Testis (tissue), 3 donors: Measurements from ENCODE around the gene SMIM24. TPM values are rescaled to one million over a fixed set of nuclear protein-coding genes. Genes with fewer than 3 reads are reported as not detected.

Experiments
- DNase-seq: peaks from one replicate; pipeline ENCODE4 v3.0.0-alpha.2; 2019
- H3K27ac ChIP-seq, 2 donors: fragments of 200-600 bp; sonication (generic); one replicate each; pipeline ENCODE4 v1.5.1; 2019
- H3K27me3 ChIP-seq: fragments of 200-600 bp; sonication (generic); one replicate; pipeline ENCODE4 v1.5.1; 2019
- H3K36me3 ChIP-seq: fragments of 200-600 bp; sonication (generic); one replicate; pipeline ENCODE4 v1.5.1; 2017; ENCODE audit warnings: low read depth; ENCODE audit errors: missing control alignments
- H3K4me1 ChIP-seq: fragments of 200-600 bp; sonication (generic); one replicate; pipeline ENCODE4 v1.5.1; 2019
- H3K4me3 ChIP-seq, 2 donors: fragments of 200-600 bp; sonication (generic); one replicate each; pipeline ENCODE4 v1.5.1; 2017 to 2019
- H3K9me3 ChIP-seq: fragments of 200-600 bp; sonication (generic); one replicate; pipeline ENCODE4 v1.5.1; 2017
- POLR2A ChIP-seq: fragments of 450-650 bp; IDR thresholded peaks from one replicate; pipeline ENCODE4 v1.6.1; 2017; ENCODE audit warnings: antibody characterized with exemption, mild to moderate bottlenecking, moderate library complexity
- WGBS, 2 donors: methylation state at CpG; one replicate each; pipeline ENCODE4 v1.1.5; 2018; 5-methylcytosine and 5-hydroxymethylcytosine counted together
- intact Hi-C: fragments of 100-400 bp; cut with DNase I; formaldehyde crosslinking; loops from one replicate; pipeline ENCODE4 v1.15.1; 2023; ENCODE audit warnings: low total_unique reads
- polyA plus RNA-seq: library from polyadenylated mRNA; stranded (reverse); fragments of 350-450 nt; fragmentation: Illumina TruSeq; extraction: RNeasy Lipid Tissue Mini Kit (QIAGEN cat#74804); gene quantifications from one replicate; pipeline ENCODE4 v1.2.3, GENCODE V29; 2014; ENCODE audit warnings: low read depth, low replicate concordance; ENCODE audit not compliant: insufficient read depth
- total RNA-seq, 2 donors: library from RNA; depleted of rRNA; stranded (reverse); fragments of >200 nt; gene quantifications; one replicate each; pipeline ENCODE4 v1.2.3, GENCODE V29; 2016
- TF ChIP-seq, protein P1 (sequence below), 3 experiments: fragments of 450-650 bp in 2 of 3; fragments of 200-600 bp in 1 of 3; sonication (generic) in 1 of 3; IDR thresholded peaks; one replicate each; pipeline ENCODE4 v1.5.1; 2016 to 2019; ENCODE audit warnings: antibody characterized with exemption in 3 of 3, mild to moderate bottlenecking in 2 of 3, moderate library complexity in 1 of 3

The SMIM24 gene
- total and polyA plus RNA-seq, 3 donors from 2014 or later: 1.3 to 10.1 (median 3.1) TPM

DNA sequence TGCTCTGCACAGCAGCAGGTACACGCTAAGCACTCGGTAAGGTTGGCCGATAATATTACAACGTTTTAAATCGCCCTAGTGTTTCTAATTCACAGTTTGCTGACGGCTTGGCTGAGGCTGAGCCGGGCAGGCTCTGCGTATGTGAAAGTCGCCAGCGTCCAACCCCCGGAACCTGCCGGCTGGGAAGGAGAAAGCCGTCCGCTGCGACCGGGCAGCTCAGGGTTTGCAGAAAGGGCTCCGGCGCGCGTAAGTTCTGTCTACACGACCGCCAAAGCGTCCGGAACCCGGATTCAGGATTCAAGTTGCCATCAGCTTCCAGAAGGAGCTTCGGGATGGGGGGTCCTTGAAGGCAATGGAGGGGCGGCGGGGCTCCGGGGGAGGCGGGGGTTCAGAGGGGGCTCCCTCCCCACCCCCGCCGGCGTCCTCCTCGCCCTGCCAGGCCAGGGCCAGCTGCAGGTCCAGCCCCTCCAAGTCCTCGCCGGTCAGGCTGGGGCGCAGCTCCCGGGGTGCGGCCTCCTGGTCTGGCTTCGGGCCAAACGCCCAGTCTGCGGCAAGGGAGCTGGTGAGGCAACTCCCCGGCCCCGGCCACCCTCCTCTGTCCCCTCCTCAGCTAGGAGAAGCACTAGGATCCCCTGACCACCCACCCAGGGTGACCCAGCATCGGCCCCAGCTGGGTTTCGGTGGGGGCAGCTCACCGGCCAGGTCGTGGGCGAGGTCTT lies 2.3 kb upstream of the SMIM24 start:
- Histone ChIP-seq H3K4me3 (no peak overlapping the region), H3K27ac (no peak overlapping the region), H3K27me3 (no peaks in the 10 kb centered on the region), H3K4me1 (no peaks in the 10 kb centered on the region), H3K36me3 (no peaks in the 10 kb centered on the region), H3K9me3 (no peaks in the 10 kb centered on the region)
- intact Hi-C loops: no loop called here
- WGBS, 2 donors: 50 to 60% methylated on average over 30 to 48 of the region's 49 CpGs
- no peak for DNase-seq
- TF ChIP-seq, protein P1, sequence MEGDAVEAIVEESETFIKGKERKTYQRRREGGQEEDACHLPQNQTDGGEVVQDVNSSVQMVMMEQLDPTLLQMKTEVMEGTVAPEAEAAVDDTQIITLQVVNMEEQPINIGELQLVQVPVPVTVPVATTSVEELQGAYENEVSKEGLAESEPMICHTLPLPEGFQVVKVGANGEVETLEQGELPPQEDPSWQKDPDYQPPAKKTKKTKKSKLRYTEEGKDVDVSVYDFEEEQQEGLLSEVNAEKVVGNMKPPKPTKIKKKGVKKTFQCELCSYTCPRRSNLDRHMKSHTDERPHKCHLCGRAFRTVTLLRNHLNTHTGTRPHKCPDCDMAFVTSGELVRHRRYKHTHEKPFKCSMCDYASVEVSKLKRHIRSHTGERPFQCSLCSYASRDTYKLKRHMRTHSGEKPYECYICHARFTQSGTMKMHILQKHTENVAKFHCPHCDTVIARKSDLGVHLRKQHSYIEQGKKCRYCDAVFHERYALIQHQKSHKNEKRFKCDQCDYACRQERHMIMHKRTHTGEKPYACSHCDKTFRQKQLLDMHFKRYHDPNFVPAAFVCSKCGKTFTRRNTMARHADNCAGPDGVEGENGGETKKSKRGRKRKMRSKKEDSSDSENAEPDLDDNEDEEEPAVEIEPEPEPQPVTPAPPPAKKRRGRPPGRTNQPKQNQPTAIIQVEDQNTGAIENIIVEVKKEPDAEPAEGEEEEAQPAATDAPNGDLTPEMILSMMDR (IDR thresholded peaks at IDR 0.05): no peak
- TF ChIP-seq POLR2A: no peak

DNA sequence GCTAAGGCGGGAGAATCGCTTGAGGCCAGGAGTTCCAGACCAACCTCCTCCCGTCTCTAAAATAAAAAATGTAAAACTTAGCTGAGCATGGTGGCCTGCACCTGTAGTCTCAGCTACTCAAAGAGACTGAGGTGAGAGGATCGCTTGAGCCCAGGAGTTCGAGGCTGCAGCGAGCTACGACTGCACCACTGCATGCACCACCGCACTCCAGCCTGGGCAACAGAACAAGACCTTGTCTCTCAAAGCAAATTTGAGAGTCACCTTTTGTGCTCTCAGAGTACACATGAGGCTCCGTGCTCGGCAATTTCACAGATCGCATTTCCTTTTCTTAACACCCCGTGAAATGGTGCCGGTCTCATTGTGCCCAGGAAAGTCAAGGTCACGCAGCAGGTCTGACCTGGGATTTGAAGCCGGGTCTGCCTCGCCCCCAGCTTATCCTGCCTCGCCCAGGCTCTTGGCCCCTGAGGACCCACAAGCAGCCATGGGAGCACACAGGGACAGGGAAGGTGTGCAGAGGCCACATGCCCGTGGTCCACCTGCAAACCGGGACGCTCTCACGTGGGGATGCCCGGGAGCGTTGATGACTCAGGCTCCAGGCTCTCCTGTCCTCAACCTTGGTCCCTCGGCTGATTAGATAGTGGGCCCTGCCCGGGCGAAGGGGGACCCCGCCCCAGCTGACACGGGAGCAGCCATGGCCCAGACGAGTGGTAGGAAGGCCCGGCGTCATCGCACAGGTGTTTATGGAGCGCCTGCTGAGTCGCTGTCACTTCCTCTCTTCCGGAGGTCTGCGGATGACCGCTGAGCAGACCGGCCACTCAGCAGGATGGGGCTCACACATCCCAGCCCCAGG lies 1.1 kb upstream of the SMIM24 start:
- TF ChIP-seq, protein P1 (IDR thresholded peaks at IDR 0.05): no peak
- 56 to 58% methylated on average over 37 to 38 of the region's 38 CpGs for WGBS, 2 donors
- DNase-seq: no peak
- no peak overlapping the region for H3K27ac ChIP-seq
- H3K4me3 ChIP-seq: no peak overlapping the region
- H3K4me1 ChIP-seq: no peaks in the 10 kb centered on the region
- H3K36me3 ChIP-seq: no peaks in the 10 kb centered on the region
- H3K9me3 ChIP-seq: no peaks in the 10 kb centered on the region
- intact Hi-C loops: no loop called here
- no peaks in the 10 kb centered on the region for H3K27me3 ChIP-seq

DNA sequence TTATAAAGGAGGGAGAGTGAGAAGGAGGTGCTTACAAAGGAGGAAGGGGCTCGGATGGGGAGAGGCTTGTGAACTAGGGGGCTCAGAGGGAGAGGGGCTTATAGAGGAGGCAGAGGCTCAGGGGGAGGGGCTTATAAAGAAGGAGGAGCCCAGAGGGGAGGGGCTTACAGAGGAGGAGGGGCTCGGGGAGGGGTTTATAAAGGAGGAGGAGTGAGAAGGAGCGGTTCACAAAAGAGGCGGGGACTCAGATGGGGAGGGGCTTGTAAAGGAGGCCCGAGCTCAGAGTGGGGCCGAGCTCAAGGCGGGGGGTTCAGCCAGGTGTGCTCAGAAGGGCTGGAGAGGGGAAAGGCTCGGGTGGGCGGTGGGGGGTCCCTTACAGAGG lies 500 bp downstream of the SMIM24 start:
- no peak overlapping the region for H3K4me3 ChIP-seq
- H3K9me3 ChIP-seq: no peaks in the 10 kb centered on the region
- TF ChIP-seq, protein P1 (IDR thresholded peaks at IDR 0.05): no peak
- no peak for TF ChIP-seq POLR2A
- no peaks in the 10 kb centered on the region for H3K27me3 ChIP-seq
- intact Hi-C loops: no loop called here
- 19 to 39% methylated on average over 9 of the region's 9 CpGs for WGBS, 2 donors
- no peaks in the 10 kb centered on the region for H3K4me1 ChIP-seq
- DNase-seq: no peak
- no peaks in the 10 kb centered on the region for H3K36me3 ChIP-seq
- no peak overlapping the region for H3K27ac ChIP-seq

DNA sequence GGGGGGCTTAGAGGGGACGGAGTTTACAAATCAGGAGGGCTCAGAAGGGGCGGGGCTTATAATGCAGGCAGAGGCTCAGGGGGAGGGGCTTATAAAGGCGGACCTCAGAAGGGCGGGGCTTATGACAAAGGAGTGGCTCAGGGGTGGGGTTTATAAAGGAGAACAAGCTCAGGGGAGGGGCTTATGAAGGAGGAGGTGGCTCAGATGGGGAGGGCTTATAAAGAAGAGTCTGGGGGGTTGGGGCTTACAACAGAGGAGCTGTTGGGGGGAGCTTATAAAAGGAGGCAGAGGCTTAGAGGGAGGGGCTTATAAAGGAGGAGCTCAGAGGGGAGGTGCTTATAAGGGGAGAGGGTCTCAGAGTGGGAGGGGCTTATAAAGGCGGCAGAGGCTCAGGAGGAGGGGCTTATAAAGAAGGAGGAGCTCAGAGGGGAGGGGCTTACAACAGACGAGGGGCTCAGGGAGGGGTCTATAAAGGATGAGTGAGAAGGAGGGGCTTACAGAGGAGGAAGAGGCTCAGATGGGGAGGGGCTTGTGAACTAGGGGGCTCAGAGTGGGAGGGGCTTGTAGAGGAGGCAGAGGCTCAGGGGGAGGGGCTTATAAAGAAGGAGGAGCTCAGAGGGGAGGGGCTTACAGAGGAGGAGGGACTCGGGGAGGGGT lies 1.0 kb downstream of the SMIM24 start:
- peak; percentile 74 for DNase-seq
- intact Hi-C loops: no loop called here
- no peak for TF ChIP-seq POLR2A
- TF ChIP-seq, protein P1 (IDR thresholded peaks at IDR 0.05): no peak
- Histone ChIP-seq H3K36me3 (no peaks in the 10 kb centered on the region), H3K4me3 (no peak overlapping the region), H3K4me1 (no peaks in the 10 kb centered on the region), H3K9me3 (no peaks in the 10 kb centered on the region), H3K27ac (no peak overlapping the region), H3K27me3 (no peaks in the 10 kb centered on the region)
- 32 to 38% methylated on average over 7 of the region's 7 CpGs for WGBS, 2 donors
